ENCODE results near the gene COP1. TPM values are rescaled to one million over a fixed set of nuclear protein-coding genes. Genes with fewer than 3 reads are reported as not detected.
A peak's percentile ranks its signal among the peaks of the same experiment; 100 is the strongest.

Gene COP1
- total RNA-seq, 5 donors from 2014 or later (not counting 1 experiment from before 2014, with no cell fraction given), result 38.7 to 49.0 (median 42.4) TPM

- no peak overlapping the region for H3K4me3 ChIP-seq (ENCODE audit: control insufficient read depth in 1 of 2, extremely low read depth in 1 of 2, low read length in 1 of 2)
- H3K9me3 ChIP-seq, result no peaks in the 10 kb centered on the region
- DNase-seq (no peak), ATAC-seq (replicated peaks in 1 of 4) (no peak)
- no peaks in the 10 kb centered on the region for H3K27me3 ChIP-seq (replicated peaks in 1 of 2; ENCODE audit: control insufficient read depth in 2 of 2, extremely low read depth in 1 of 2, insufficient read depth in 2 of 2, low read length in 1 of 2)
- H3K27ac ChIP-seq (ENCODE audit: low read length), result no peak overlapping the region
- no peak overlapping the region for H3K4me3 Mint-ChIP-seq
- 88% methylated on average over 1 of the region's 5 CpGs for WGBS (ENCODE audit: insufficient coverage)
- no peaks in the 10 kb centered on the region for H3K27me3 Mint-ChIP-seq
- H3K27ac Mint-ChIP-seq, result no peak overlapping the region
- no peaks in the 10 kb centered on the region for H3K9me3 Mint-ChIP-seq
- peaks cover 3 to 28% of the 10 kb centered on the region in 2 donors for H3K36me3 ChIP-seq (ENCODE audit: control insufficient read depth in 2 of 2, extremely low read depth in 1 of 2, insufficient read depth in 1 of 2, low read length in 1 of 2)
- peaks cover 4 to 5% of the 10 kb centered on the region in 2 experiments for H3K4me1 ChIP-seq (ENCODE audit: control insufficient read depth in 1 of 2, extremely low read depth in 1 of 2, insufficient read depth in 2 of 2, low read length in 2 of 2)
- peaks cover 46% of the 10 kb centered on the region for H3K36me3 Mint-ChIP-seq
- H3K4me1 Mint-ChIP-seq, result peaks cover 46% of the 10 kb centered on the region in 3 donors
- ChIA-PET POLR2A (no interaction called here), CTCF (no interaction called here)
These were observed 28.8 kb downstream of the COP1 start for GRCh38 chr1:176178316-176178715.

- no peaks in the 10 kb centered on the region for H3K9me3 ChIP-seq
- no peak overlapping the region for H3K4me3 ChIP-seq (ENCODE audit: control insufficient read depth in 1 of 2, extremely low read depth in 1 of 2, low read length in 1 of 2)
- no peaks in the 10 kb centered on the region for H3K27me3 ChIP-seq (replicated peaks in 1 of 2; ENCODE audit: control insufficient read depth in 2 of 2, extremely low read depth in 1 of 2, insufficient read depth in 2 of 2, low read length in 1 of 2)
- Mint-ChIP-seq H3K4me1 (peaks cover 46% of the 10 kb centered on the region in 3 donors), H3K4me3 (no peak overlapping the region), H3K36me3 (peaks cover 46% of the 10 kb centered on the region), H3K27ac (peak overlapping the region; percentile 44 to 48), H3K9me3 (no peaks in the 10 kb centered on the region), H3K27me3 (no peaks in the 10 kb centered on the region)
- POLR2A ChIA-PET, result no interaction called here
- 50% methylated on average over 1 of the region's 2 CpGs for WGBS (ENCODE audit: insufficient coverage)
- no peak for DNase-seq
- no peak overlapping the region for H3K27ac ChIP-seq (ENCODE audit: low read length)
- H3K36me3 ChIP-seq (ENCODE audit: control insufficient read depth in 2 of 2, extremely low read depth in 1 of 2, insufficient read depth in 1 of 2, low read length in 1 of 2), result peaks cover 3 to 26% of the 10 kb centered on the region in 2 donors
- CTCF ChIA-PET, result no interaction called here
- H3K4me1 ChIP-seq (ENCODE audit: control insufficient read depth in 1 of 2, extremely low read depth in 1 of 2, insufficient read depth in 2 of 2, low read length in 2 of 2), result peaks cover 4 to 5% of the 10 kb centered on the region in 2 experiments
- no peak for ATAC-seq (replicated peaks in 1 of 4)
These were observed 29.3 kb downstream of the COP1 start for GRCh38 chr1:176177764-176178163.

- H3K27ac ChIP-seq (ENCODE audit: low read length), result no peak overlapping the region
- H3K27me3 ChIP-seq (replicated peaks in 1 of 2; ENCODE audit: control insufficient read depth in 2 of 2, extremely low read depth in 1 of 2, insufficient read depth in 2 of 2, low read length in 1 of 2), result no peaks in the 10 kb centered on the region
- H3K9me3 Mint-ChIP-seq, result no peaks in the 10 kb centered on the region
- H3K4me1 ChIP-seq (ENCODE audit: control insufficient read depth in 1 of 2, extremely low read depth in 1 of 2, insufficient read depth in 2 of 2, low read length in 2 of 2), result peaks cover 4 to 5% of the 10 kb centered on the region in 2 experiments
- H3K36me3 Mint-ChIP-seq, result peaks cover 57% of the 10 kb centered on the region
- H3K4me3 Mint-ChIP-seq, result no peak overlapping the region
- ChIA-PET CTCF (no interaction called here), POLR2A (no interaction called here)
- no peaks in the 10 kb centered on the region for H3K27me3 Mint-ChIP-seq
- H3K27ac Mint-ChIP-seq, result no peak overlapping the region
- ATAC-seq (replicated peaks in 1 of 4), result no peak
- H3K9me3 ChIP-seq, result no peaks in the 10 kb centered on the region
- H3K36me3 ChIP-seq (ENCODE audit: control insufficient read depth in 2 of 2, extremely low read depth in 1 of 2, insufficient read depth in 1 of 2, low read length in 1 of 2), result peaks cover 3 to 35% of the 10 kb centered on the region in 2 donors
- H3K4me3 ChIP-seq (ENCODE audit: control insufficient read depth in 1 of 2, extremely low read depth in 1 of 2, low read length in 1 of 2), result no peak overlapping the region
- H3K4me1 Mint-ChIP-seq, result peaks cover 34 to 44% (median 44%) of the 10 kb centered on the region in 3 donors
- no peak for DNase-seq
These were observed 33.0 kb downstream of the COP1 start for GRCh38 chr1:176174108-176174507.

- Histone ChIP-seq H3K27me3 (replicated peaks in 1 of 2; ENCODE audit: control insufficient read depth in 2 of 2, extremely low read depth in 1 of 2, insufficient read depth in 2 of 2, low read length in 1 of 2) (no peaks in the 10 kb centered on the region), H3K9me3 (no peaks in the 10 kb centered on the region), H3K36me3 (ENCODE audit: control insufficient read depth in 2 of 2, extremely low read depth in 1 of 2, insufficient read depth in 1 of 2, low read length in 1 of 2) (peaks cover 3 to 36% of the 10 kb centered on the region in 2 donors), H3K27ac (ENCODE audit: low read length) (no peak overlapping the region), H3K4me1 (ENCODE audit: control insufficient read depth in 1 of 2, extremely low read depth in 1 of 2, insufficient read depth in 2 of 2, low read length in 2 of 2) (no peaks in the 10 kb centered on the region), H3K4me3 (ENCODE audit: control insufficient read depth in 1 of 2, extremely low read depth in 1 of 2, low read length in 1 of 2) (no peak overlapping the region)
- ChIA-PET CTCF (interaction anchor here in 1 of 2 donors (0.6 kb wide), 1 partner anchor 40 kb away, joined by 5 read pairs; no protein-coding TSS in a partner anchor), POLR2A (no interaction called here)
- peaks cover 56% of the 10 kb centered on the region for H3K36me3 Mint-ChIP-seq
- DNase-seq (no peak), ATAC-seq (replicated peaks in 1 of 4) (no peak)
- H3K9me3 Mint-ChIP-seq, result no peaks in the 10 kb centered on the region
- no peak overlapping the region for H3K27ac Mint-ChIP-seq
- WGBS (ENCODE audit: insufficient coverage), result no CpG with 5 or more reads among the region's 6 CpGs
- no peaks in the 10 kb centered on the region for H3K27me3 Mint-ChIP-seq
- H3K4me1 Mint-ChIP-seq, result peaks cover 28 to 38% (median 29%) of the 10 kb centered on the region in 3 donors
- no peak overlapping the region for H3K4me3 Mint-ChIP-seq
These were observed 34.9 kb downstream of the COP1 start for GRCh38 chr1:176172215-176172614.

- no peak overlapping the region for H3K4me3 Mint-ChIP-seq
- ChIA-PET POLR2A (no interaction called here), CTCF (no interaction called here)
- ATAC-seq (replicated peaks in 1 of 4), result no peak
- Histone ChIP-seq H3K36me3 (ENCODE audit: control insufficient read depth in 2 of 2, extremely low read depth in 1 of 2, insufficient read depth in 1 of 2, low read length in 1 of 2) (peaks cover 0 to 17% of the 10 kb centered on the region in 2 donors), H3K4me1 (ENCODE audit: control insufficient read depth in 1 of 2, extremely low read depth in 1 of 2, insufficient read depth in 2 of 2, low read length in 2 of 2) (no peaks in the 10 kb centered on the region), H3K27me3 (replicated peaks in 1 of 2; ENCODE audit: control insufficient read depth in 2 of 2, extremely low read depth in 1 of 2, insufficient read depth in 2 of 2, low read length in 1 of 2) (no peaks in the 10 kb centered on the region), H3K9me3 (no peaks in the 10 kb centered on the region), H3K27ac (ENCODE audit: low read length) (no peak overlapping the region), H3K4me3 (ENCODE audit: control insufficient read depth in 1 of 2, extremely low read depth in 1 of 2, low read length in 1 of 2) (no peak overlapping the region)
- H3K27me3 Mint-ChIP-seq, result no peaks in the 10 kb centered on the region
- H3K36me3 Mint-ChIP-seq, result peaks cover 63% of the 10 kb centered on the region
- no CpG with 5 or more reads among the region's 4 CpGs for WGBS (ENCODE audit: insufficient coverage)
- H3K27ac Mint-ChIP-seq, result no peak overlapping the region
- no peak for DNase-seq
- H3K9me3 Mint-ChIP-seq, result no peaks in the 10 kb centered on the region
- peaks cover 29 to 38% (median 31%) of the 10 kb centered on the region in 3 donors for H3K4me1 Mint-ChIP-seq
These were observed 39.9 kb downstream of the COP1 start for GRCh38 chr1:176167210-176167609.

- no CpG with 5 or more reads among the region's 2 CpGs for WGBS (ENCODE audit: insufficient coverage)
- H3K9me3 ChIP-seq, result no peaks in the 10 kb centered on the region
- ATAC-seq (replicated peaks in 1 of 4), result no peak
- Mint-ChIP-seq H3K4me1 (peaks cover 30 to 49% (median 40%) of the 10 kb centered on the region in 3 donors), H3K36me3 (peaks cover 71% of the 10 kb centered on the region), H3K27me3 (no peaks in the 10 kb centered on the region), H3K9me3 (no peaks in the 10 kb centered on the region), H3K27ac (no peak overlapping the region), H3K4me3 (no peak overlapping the region)
- ChIA-PET CTCF (no interaction called here), POLR2A (no interaction called here)
- H3K4me1 ChIP-seq (ENCODE audit: control insufficient read depth in 1 of 2, extremely low read depth in 1 of 2, insufficient read depth in 2 of 2, low read length in 2 of 2), result no peaks in the 10 kb centered on the region
- no peak overlapping the region for H3K4me3 ChIP-seq (ENCODE audit: control insufficient read depth in 1 of 2, extremely low read depth in 1 of 2, low read length in 1 of 2)
- no peak overlapping the region for H3K27ac ChIP-seq (ENCODE audit: low read length)
- peaks cover 6 to 13% of the 10 kb centered on the region in 2 donors for H3K36me3 ChIP-seq (ENCODE audit: control insufficient read depth in 2 of 2, extremely low read depth in 1 of 2, insufficient read depth in 1 of 2, low read length in 1 of 2)
- DNase-seq, result no peak
- no peaks in the 10 kb centered on the region for H3K27me3 ChIP-seq (replicated peaks in 1 of 2; ENCODE audit: control insufficient read depth in 2 of 2, extremely low read depth in 1 of 2, insufficient read depth in 2 of 2, low read length in 1 of 2)
These were observed 41.5 kb downstream of the COP1 start for GRCh38 chr1:176165573-176165972.
